Measurements from ENCODE around the gene STXBP1.

STXBP1 gene

DNA sequence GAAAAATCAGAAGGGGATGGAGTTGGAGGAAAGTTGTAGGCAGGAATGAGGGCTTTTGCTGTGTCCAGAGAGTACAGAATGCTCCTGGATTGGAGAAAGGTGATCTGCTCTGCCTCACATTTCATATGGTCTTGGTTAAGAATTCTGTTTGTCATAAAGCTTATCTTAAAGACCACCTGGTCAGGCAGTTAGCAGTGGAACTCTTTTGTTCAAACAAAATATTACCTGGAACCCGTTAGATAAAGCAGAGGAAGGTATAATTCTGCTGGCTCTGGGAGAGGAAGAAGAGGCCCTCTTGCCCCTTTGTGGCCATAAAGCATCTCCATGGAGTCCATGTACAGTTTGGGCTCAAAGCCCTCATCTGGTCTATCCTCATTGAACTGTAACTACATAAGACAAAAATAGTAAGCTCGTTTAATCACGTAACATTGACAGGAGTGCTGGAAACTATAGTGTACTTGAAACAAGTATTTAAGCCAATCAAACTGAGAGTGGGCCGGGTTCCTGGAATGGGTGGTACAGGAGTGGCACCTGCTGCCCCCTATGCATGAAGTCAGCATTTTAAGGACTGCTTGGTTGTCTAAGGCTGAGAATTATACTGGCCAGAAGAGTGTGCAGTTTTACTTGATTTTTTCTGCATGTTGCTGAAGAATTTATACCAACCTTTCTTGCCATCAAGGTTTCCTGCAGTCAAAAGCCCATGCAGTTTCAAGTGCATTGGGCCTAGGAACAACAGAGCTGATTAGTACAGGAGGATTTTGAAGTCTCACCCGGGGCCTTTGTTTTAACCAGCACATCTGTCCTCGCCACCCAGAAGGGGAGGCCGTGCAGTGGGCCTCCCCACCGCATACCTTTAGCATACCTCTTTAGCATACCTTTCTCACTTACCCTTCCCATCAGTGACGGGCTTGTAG, 39.9 kb downstream of the STXBP1 start:
- Histone ChIP-seq H3K9me2 (ENCODE audit: low read depth, low read length) (no peaks in the 10 kb centered on the region), H3K9me3 (ENCODE audit: low read length) (no peaks in the 10 kb centered on the region), H3K4me3 (ENCODE audit: low read depth, low read length, poor library complexity, severe bottlenecking) (no peak overlapping the region), H3K4me1 (ENCODE audit: insufficient read depth, low read length, severe bottlenecking) (no peaks in the 10 kb centered on the region), H3K4me2 (ENCODE audit: low read length) (no peak overlapping the region), H3K79me2 (ENCODE audit: insufficient read depth, low read length) (no peaks in the 10 kb centered on the region), H4K20me1 (ENCODE audit: insufficient read depth, low read length) (no peaks in the 10 kb centered on the region), H3K9ac (ENCODE audit: low read length) (no peak overlapping the region), H3K27ac (ENCODE audit: low read depth, low read length, poor library complexity, severe bottlenecking) (no peak overlapping the region), H3F3A (ENCODE audit: insufficient read depth, low read length) (no peaks in the 10 kb centered on the region), H2AFZ (ENCODE audit: low read length) (no peak overlapping the region), H3K27me3 (ENCODE audit: insufficient read depth, low read length) (no peaks in the 10 kb centered on the region), H3K36me3 (ENCODE audit: insufficient read depth, low read length) (no peaks in the 10 kb centered on the region)
- TF ChIP-seq EZH2 (IDR thresholded peaks at IDR 0.05; ENCODE audit: borderline replicate concordance, low read length) = no peak
- TF ChIP-seq, protein P1, sequence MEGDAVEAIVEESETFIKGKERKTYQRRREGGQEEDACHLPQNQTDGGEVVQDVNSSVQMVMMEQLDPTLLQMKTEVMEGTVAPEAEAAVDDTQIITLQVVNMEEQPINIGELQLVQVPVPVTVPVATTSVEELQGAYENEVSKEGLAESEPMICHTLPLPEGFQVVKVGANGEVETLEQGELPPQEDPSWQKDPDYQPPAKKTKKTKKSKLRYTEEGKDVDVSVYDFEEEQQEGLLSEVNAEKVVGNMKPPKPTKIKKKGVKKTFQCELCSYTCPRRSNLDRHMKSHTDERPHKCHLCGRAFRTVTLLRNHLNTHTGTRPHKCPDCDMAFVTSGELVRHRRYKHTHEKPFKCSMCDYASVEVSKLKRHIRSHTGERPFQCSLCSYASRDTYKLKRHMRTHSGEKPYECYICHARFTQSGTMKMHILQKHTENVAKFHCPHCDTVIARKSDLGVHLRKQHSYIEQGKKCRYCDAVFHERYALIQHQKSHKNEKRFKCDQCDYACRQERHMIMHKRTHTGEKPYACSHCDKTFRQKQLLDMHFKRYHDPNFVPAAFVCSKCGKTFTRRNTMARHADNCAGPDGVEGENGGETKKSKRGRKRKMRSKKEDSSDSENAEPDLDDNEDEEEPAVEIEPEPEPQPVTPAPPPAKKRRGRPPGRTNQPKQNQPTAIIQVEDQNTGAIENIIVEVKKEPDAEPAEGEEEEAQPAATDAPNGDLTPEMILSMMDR (IDR thresholded peaks at IDR 0.05; ENCODE audit: low read length) = no peak; the same call in 1 of the 2 replicates

DNA sequence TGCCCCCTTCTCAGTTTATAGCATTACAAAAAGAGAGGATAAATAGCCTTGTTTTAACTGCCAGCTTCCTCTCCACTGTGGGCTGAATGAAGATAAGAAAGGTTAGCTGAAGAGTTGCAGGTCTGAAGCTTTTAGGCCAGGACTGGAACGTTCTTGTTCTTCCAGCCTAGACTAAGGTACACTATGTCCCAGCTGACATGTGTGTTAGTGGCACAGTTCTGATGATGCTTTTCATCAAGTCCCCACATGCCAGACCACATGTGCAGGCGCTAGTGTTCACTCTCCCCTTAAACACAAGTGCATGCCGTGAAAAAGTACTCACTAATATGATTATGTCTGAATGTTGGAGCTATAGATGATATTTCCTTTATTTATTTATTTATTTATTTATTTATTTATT, 40.7 kb downstream of the STXBP1 start:
- TF ChIP-seq EZH2 (IDR thresholded peaks at IDR 0.05; ENCODE audit: borderline replicate concordance, low read length) = no peak
- TF ChIP-seq, protein P1 (IDR thresholded peaks at IDR 0.05; ENCODE audit: low read length) = no peak
- H3F3A ChIP-seq (ENCODE audit: insufficient read depth, low read length) = no peaks in the 10 kb centered on the region
- H2AFZ ChIP-seq (ENCODE audit: low read length) = no peak overlapping the region

DNA sequence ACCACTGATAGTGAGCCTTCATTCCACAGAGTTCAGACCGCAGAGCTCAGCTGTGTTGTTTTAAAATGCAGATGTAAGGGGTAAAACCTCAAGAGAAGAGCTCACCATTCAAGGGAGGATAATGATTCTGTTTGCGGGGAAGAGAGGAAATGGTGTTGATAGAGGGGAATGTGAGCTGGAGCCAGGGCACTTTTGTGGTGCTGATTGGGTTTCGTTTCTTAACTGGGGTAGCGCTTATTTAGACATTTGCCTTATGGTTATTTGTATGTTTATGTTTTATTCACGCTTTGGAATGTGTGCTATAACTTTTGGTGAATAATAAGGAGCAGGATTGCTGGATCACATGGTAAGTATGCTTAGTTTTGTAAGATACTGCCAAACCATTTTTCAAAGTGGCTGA, 42.5 kb downstream of the STXBP1 start:
- Histone ChIP-seq H3K4me2 (ENCODE audit: low read length) (no peak overlapping the region), H3K9me2 (ENCODE audit: low read depth, low read length) (no peaks in the 10 kb centered on the region), H3K4me3 (ENCODE audit: low read depth, low read length, poor library complexity, severe bottlenecking) (no peak overlapping the region), H3F3A (ENCODE audit: insufficient read depth, low read length) (no peaks in the 10 kb centered on the region), H3K79me2 (ENCODE audit: insufficient read depth, low read length) (no peaks in the 10 kb centered on the region), H3K4me1 (ENCODE audit: insufficient read depth, low read length, severe bottlenecking) (no peaks in the 10 kb centered on the region), H2AFZ (ENCODE audit: low read length) (no peak overlapping the region), H3K27ac (ENCODE audit: low read depth, low read length, poor library complexity, severe bottlenecking) (no peak overlapping the region), H3K36me3 (ENCODE audit: insufficient read depth, low read length) (no peaks in the 10 kb centered on the region), H4K20me1 (ENCODE audit: insufficient read depth, low read length) (no peaks in the 10 kb centered on the region), H3K27me3 (ENCODE audit: insufficient read depth, low read length) (no peaks in the 10 kb centered on the region), H3K9me3 (ENCODE audit: low read length) (no peaks in the 10 kb centered on the region), H3K9ac (ENCODE audit: low read length) (no peak overlapping the region)
- no peak for TF ChIP-seq EZH2 (IDR thresholded peaks at IDR 0.05; ENCODE audit: borderline replicate concordance, low read length)
- TF ChIP-seq, protein P1 (IDR thresholded peaks at IDR 0.05; ENCODE audit: low read length) = no peak

More for the DNA sequence above, 40.7 kb downstream of the STXBP1 start:
- no peak overlapping the region for H3K27ac ChIP-seq (ENCODE audit: low read depth, low read length, poor library complexity, severe bottlenecking)
- H3K36me3 ChIP-seq (ENCODE audit: insufficient read depth, low read length) = no peaks in the 10 kb centered on the region
- no peak overlapping the region for H3K4me3 ChIP-seq (ENCODE audit: low read depth, low read length, poor library complexity, severe bottlenecking)
- H4K20me1 ChIP-seq (ENCODE audit: insufficient read depth, low read length) = no peaks in the 10 kb centered on the region
- no peaks in the 10 kb centered on the region for H3K79me2 ChIP-seq (ENCODE audit: insufficient read depth, low read length)
- no peak overlapping the region for H3K9ac ChIP-seq (ENCODE audit: low read length)
- H3K9me2 ChIP-seq (ENCODE audit: low read depth, low read length) = no peaks in the 10 kb centered on the region
- H3K9me3 ChIP-seq (ENCODE audit: low read length) = no peaks in the 10 kb centered on the region
- no peak overlapping the region for H3K4me2 ChIP-seq (ENCODE audit: low read length)
- H3K27me3 ChIP-seq (ENCODE audit: insufficient read depth, low read length) = no peaks in the 10 kb centered on the region
- H3K4me1 ChIP-seq (ENCODE audit: insufficient read depth, low read length, severe bottlenecking) = no peaks in the 10 kb centered on the region

Measured in OCI-LY1 (cell line).